WTC11 (cell line): ENCODE results near the gene PDE8A. TPM values are rescaled to one million over a fixed set of nuclear protein-coding genes. Genes with fewer than 3 reads are reported as not detected.

Experiments
- ATAC-seq: fragments of 200-7000 bp; cut with Tn5 transposase; 2 replicates; pipeline ENCODE4 v1.10.0; 2021; ENCODE audit warnings: mild to moderate bottlenecking, moderate library complexity
- CTCF ChIA-PET: fragments of 300-600 bp; sonication (Branson Sonifier 250); formaldehyde crosslinking; loops from one replicate; lab custom pipeline; 2021; ENCODE audit warnings: antibody characterized with exemption; lab: Charles Lee
- POLR2A ChIA-PET: fragments of 350-600 bp; sonication (Branson Sonifier 250); formaldehyde crosslinking; loops from one replicate; lab custom pipeline; 2021; ENCODE audit warnings: antibody characterized with exemption; lab: Charles Lee
- DNase-seq: peaks from one replicate; pipeline ENCODE4 v3.0.0; 2021; ENCODE audit warnings: low spot score
- H3K27ac Mint-ChIP-seq: 2 replicates; pipeline ENCODE4 v1.8.0; 2021; ENCODE audit warnings: mixed read lengths
- H3K27me3 Mint-ChIP-seq: 2 replicates; pipeline ENCODE4 v1.8.0; 2021; ENCODE audit warnings: low read depth, mild to moderate bottlenecking, moderate library complexity, mixed read lengths
- H3K36me3 Mint-ChIP-seq: 2 replicates; pipeline ENCODE4 v1.8.0; 2021; ENCODE audit warnings: mixed read lengths
- H3K4me1 Mint-ChIP-seq: 2 replicates; pipeline ENCODE4 v1.8.0; 2022; ENCODE audit warnings: mixed read lengths
- H3K4me3 Mint-ChIP-seq: 2 replicates; pipeline ENCODE4 v1.8.0; 2021; ENCODE audit warnings: mild to moderate bottlenecking, moderate library complexity, mixed read lengths
- H3K9me3 Mint-ChIP-seq: 2 replicates; pipeline ENCODE4 v1.8.0; 2021; ENCODE audit warnings: mixed read lengths
- ATF1 ChIP-seq: sonication (generic); formaldehyde crosslinking; IDR thresholded peaks from 2 replicates; pipeline ENCODE4 v1.8.1; 2023; ENCODE audit warnings: mild to moderate bottlenecking, moderate library complexity, missing genetic modification reagents
- CBFB ChIP-seq: sonication (generic); formaldehyde crosslinking; IDR thresholded peaks from 2 replicates; pipeline ENCODE4 v1.8.1; 2022; ENCODE audit warnings: mild to moderate bottlenecking, low read depth, missing genetic modification reagents
- CREM ChIP-seq: sonication (generic); formaldehyde crosslinking; IDR thresholded peaks from 2 replicates; pipeline ENCODE4 v1.8.1; 2022; ENCODE audit warnings: mild to moderate bottlenecking, missing genetic modification reagents, moderate library complexity
- ESRRA ChIP-seq: sonication (generic); formaldehyde crosslinking; IDR thresholded peaks from 2 replicates; pipeline ENCODE4 v1.8.1; 2022; ENCODE audit warnings: mild to moderate bottlenecking, missing genetic modification reagents, borderline replicate concordance
- ETV6 ChIP-seq: sonication (generic); formaldehyde crosslinking; IDR thresholded peaks from 2 replicates; pipeline ENCODE4 v1.8.1; 2022; ENCODE audit warnings: mild to moderate bottlenecking, missing genetic modification reagents
- HMGA2 ChIP-seq: fragments of 250-450 bp; sonication (Bioruptor Pico); IDR thresholded peaks from 2 replicates; pipeline ENCODE4 v1.4.0; 2021; ENCODE audit warnings: mild to moderate bottlenecking, moderate library complexity
- KAT7 ChIP-seq: sonication (generic); formaldehyde crosslinking; IDR thresholded peaks from 2 replicates; pipeline ENCODE4 v1.8.1; 2023; ENCODE audit warnings: missing genetic modification reagents, mild to moderate bottlenecking, borderline replicate concordance
- MXD4 ChIP-seq: fragments of 250-450 bp; sonication (Bioruptor Pico); IDR thresholded peaks from 2 replicates; pipeline ENCODE4 v1.8.0; 2021; ENCODE audit warnings: mild to moderate bottlenecking, moderate library complexity, borderline replicate concordance
- NR2C2 ChIP-seq: sonication (generic); formaldehyde crosslinking; IDR thresholded peaks from 2 replicates; pipeline ENCODE4 v1.8.0; 2022; ENCODE audit warnings: mild to moderate bottlenecking, missing genetic modification reagents
- NR3C1 ChIP-seq: sonication (generic); formaldehyde crosslinking; conservative IDR thresholded peaks from 2 replicates; pipeline ENCODE4 v1.8.1; 2023; ENCODE audit warnings: low read depth, mild to moderate bottlenecking, missing genetic modification reagents
- RORB ChIP-seq: fragments of 250-450 bp; sonication (Bioruptor Pico); IDR thresholded peaks from 2 replicates; pipeline ENCODE4 v1.9.0; 2021; ENCODE audit warnings: mild to moderate bottlenecking
- SP1 ChIP-seq: sonication (generic); formaldehyde crosslinking; conservative IDR thresholded peaks from 2 replicates; pipeline ENCODE4 v1.8.1; 2022; ENCODE audit warnings: missing genetic modification reagents
- ZBTB21 ChIP-seq: sonication (generic); formaldehyde crosslinking; IDR thresholded peaks from 2 replicates; pipeline ENCODE4 v1.8.1; 2023; ENCODE audit warnings: mild to moderate bottlenecking, missing genetic modification reagents, borderline replicate concordance
- ZNF121 ChIP-seq: sonication (generic); formaldehyde crosslinking; IDR thresholded peaks from 2 replicates; pipeline ENCODE4 v1.8.0; 2023; ENCODE audit warnings: missing genetic modification reagents
- ZNF138 ChIP-seq: sonication (generic); formaldehyde crosslinking; conservative IDR thresholded peaks from 2 replicates; pipeline ENCODE4 v1.8.1; 2022; ENCODE audit warnings: mild to moderate bottlenecking, moderate library complexity, missing genetic modification reagents
- ZNF396 ChIP-seq: fragments of 250-450 bp; sonication (Bioruptor Pico); IDR thresholded peaks from 2 replicates; pipeline ENCODE4 v1.8.0; 2021; ENCODE audit warnings: mild to moderate bottlenecking, moderate library complexity, borderline replicate concordance
- ZNF671 ChIP-seq: fragments of 250-450 bp; sonication (Bioruptor Pico); IDR thresholded peaks from 2 replicates; pipeline ENCODE4 v1.8.0; 2021; ENCODE audit warnings: mild to moderate bottlenecking
- total RNA-seq: library from RNA; stranded (reverse); gene quantifications from 3 replicates; pipeline ENCODE4 v1.2.3, GENCODE V29; 2021
- TF ChIP-seq, protein P1 (sequence below): fragments of 250-450 bp; sonication (Bioruptor Pico); IDR thresholded peaks from 2 replicates; pipeline ENCODE4 v2.1.2; 2022; ENCODE audit warnings: mild to moderate bottlenecking, moderate library complexity
- TF ChIP-seq, protein P2 (sequence below): fragments of 250-450 bp; sonication (Bioruptor Pico); IDR thresholded peaks from 2 replicates; pipeline ENCODE4 v1.9.0; 2021; ENCODE audit warnings: mild to moderate bottlenecking
- TF ChIP-seq, protein P3 (sequence below): sonication (generic); formaldehyde crosslinking; IDR thresholded peaks from 2 replicates; pipeline ENCODE4 v1.8.1; 2023; ENCODE audit warnings: mild to moderate bottlenecking, missing genetic modification reagents, moderate library complexity
- TF ChIP-seq, protein P4 (sequence below): sonication (generic); formaldehyde crosslinking; IDR thresholded peaks from 2 replicates; pipeline ENCODE4 v1.8.0; 2022; ENCODE audit warnings: mild to moderate bottlenecking, missing genetic modification reagents
- TF ChIP-seq, protein P5 (sequence below): sonication (generic); formaldehyde crosslinking; IDR thresholded peaks from 2 replicates; pipeline ENCODE4 v1.8.0; 2022; ENCODE audit warnings: mild to moderate bottlenecking, missing genetic modification reagents
- TF ChIP-seq, protein P6 (sequence below): sonication (generic); formaldehyde crosslinking; IDR thresholded peaks from 2 replicates; pipeline ENCODE4 v1.8.1; 2023; ENCODE audit warnings: mild to moderate bottlenecking, missing genetic modification reagents, borderline replicate concordance
- TF ChIP-seq, protein P7 (sequence below): sonication (generic); formaldehyde crosslinking; IDR thresholded peaks from 2 replicates; pipeline ENCODE4 v1.8.1; 2023; ENCODE audit warnings: mild to moderate bottlenecking, missing genetic modification reagents
- TF ChIP-seq, protein P8 (sequence below): sonication (generic); formaldehyde crosslinking; IDR thresholded peaks from 2 replicates; pipeline ENCODE4 v1.8.1; 2023; ENCODE audit warnings: mild to moderate bottlenecking, missing genetic modification reagents

Gene PDE8A
- total RNA-seq, 1 experiment from 2014 or later = 13.9 TPM

DNA sequence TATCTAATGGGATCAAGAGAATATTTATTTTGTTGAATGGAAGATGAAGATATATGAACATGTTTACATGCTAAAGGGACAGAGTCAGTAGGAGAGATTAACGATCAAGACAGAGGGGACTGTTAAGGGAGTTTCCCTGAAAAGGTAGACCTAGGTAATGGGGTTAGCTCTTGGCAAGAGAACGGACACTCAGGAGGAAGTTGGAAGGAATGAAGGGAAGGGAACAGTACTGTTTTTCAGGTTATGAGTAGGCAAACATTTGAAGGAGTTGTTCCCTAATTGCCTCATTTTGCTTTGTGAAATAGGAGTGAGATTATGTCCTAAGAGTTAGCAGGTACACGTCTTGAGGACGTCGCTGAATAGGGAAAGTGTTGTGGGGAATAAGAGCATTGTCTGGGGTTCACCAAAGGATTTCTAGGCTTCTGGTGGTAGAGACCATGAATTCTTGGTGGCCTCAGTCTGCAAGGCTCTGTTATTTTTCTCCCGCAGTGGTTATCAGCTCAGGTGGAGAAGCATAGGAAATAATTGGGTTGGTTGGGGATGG is 41.3 kb downstream of the PDE8A start:
- no peak for ATAC-seq
- H3K4me1 Mint-ChIP-seq = peaks cover 28% of the 10 kb centered on the region
- H3K9me3 Mint-ChIP-seq = no peaks in the 10 kb centered on the region
- ChIA-PET POLR2A (no interaction called here), CTCF (interaction anchor here (0.7 kb wide), 1 partner anchor 23 kb away, joined by 6 read pairs; no protein-coding TSS in a partner anchor)
- H3K27me3 Mint-ChIP-seq = no peaks in the 10 kb centered on the region
- no peaks in the 10 kb centered on the region for H3K36me3 Mint-ChIP-seq
- no peak overlapping the region for H3K4me3 Mint-ChIP-seq
- no peak overlapping the region for H3K27ac Mint-ChIP-seq
- DNase-seq = no peak
- TF ChIP-seq, protein P1, sequence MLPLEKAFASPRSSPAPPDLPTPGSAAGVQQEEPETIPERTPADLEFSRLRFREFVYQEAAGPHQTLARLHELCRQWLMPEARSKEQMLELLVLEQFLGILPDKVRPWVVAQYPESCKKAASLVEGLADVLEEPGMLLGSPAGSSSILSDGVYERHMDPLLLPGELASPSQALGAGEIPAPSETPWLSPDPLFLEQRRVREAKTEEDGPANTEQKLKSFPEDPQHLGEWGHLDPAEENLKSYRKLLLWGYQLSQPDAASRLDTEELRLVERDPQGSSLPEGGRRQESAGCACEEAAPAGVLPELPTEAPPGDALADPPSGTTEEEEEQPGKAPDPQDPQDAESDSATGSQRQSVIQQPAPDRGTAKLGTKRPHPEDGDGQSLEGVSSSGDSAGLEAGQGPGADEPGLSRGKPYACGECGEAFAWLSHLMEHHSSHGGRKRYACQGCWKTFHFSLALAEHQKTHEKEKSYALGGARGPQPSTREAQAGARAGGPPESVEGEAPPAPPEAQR = no peak
- TF ChIP-seq, protein P2, sequence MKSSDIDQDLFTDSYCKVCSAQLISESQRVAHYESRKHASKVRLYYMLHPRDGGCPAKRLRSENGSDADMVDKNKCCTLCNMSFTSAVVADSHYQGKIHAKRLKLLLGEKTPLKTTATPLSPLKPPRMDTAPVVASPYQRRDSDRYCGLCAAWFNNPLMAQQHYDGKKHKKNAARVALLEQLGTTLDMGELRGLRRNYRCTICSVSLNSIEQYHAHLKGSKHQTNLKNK = no peak
- TF ChIP-seq, protein P3, sequence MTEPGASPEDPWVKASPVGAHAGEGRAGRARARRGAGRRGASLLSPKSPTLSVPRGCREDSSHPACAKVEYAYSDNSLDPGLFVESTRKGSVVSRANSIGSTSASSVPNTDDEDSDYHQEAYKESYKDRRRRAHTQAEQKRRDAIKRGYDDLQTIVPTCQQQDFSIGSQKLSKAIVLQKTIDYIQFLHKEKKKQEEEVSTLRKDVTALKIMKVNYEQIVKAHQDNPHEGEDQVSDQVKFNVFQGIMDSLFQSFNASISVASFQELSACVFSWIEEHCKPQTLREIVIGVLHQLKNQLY (CRISPR knock-in tag) = no peak
- TF ChIP-seq CBFB = no peak
- TF ChIP-seq, protein P4, sequence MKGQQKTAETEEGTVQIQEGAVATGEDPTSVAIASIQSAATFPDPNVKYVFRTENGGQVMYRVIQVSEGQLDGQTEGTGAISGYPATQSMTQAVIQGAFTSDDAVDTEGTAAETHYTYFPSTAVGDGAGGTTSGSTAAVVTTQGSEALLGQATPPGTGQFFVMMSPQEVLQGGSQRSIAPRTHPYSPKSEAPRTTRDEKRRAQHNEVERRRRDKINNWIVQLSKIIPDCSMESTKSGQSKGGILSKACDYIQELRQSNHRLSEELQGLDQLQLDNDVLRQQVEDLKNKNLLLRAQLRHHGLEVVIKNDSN = no peak
- no peak for TF ChIP-seq ZNF671 (CRISPR knock-in tag)
- TF ChIP-seq ZNF121 (CRISPR knock-in tag) = no peak
- no peak for TF ChIP-seq HMGA2 (CRISPR knock-in tag)
- TF ChIP-seq MXD4 = no peak
- no peak for TF ChIP-seq ETV6
- no peak for TF ChIP-seq SP1 (CRISPR knock-in tag)
- TF ChIP-seq, protein P5, sequence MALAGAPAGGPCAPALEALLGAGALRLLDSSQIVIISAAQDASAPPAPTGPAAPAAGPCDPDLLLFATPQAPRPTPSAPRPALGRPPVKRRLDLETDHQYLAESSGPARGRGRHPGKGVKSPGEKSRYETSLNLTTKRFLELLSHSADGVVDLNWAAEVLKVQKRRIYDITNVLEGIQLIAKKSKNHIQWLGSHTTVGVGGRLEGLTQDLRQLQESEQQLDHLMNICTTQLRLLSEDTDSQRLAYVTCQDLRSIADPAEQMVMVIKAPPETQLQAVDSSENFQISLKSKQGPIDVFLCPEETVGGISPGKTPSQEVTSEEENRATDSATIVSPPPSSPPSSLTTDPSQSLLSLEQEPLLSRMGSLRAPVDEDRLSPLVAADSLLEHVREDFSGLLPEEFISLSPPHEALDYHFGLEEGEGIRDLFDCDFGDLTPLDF (CRISPR knock-in tag) = no peak
- TF ChIP-seq, protein P6, sequence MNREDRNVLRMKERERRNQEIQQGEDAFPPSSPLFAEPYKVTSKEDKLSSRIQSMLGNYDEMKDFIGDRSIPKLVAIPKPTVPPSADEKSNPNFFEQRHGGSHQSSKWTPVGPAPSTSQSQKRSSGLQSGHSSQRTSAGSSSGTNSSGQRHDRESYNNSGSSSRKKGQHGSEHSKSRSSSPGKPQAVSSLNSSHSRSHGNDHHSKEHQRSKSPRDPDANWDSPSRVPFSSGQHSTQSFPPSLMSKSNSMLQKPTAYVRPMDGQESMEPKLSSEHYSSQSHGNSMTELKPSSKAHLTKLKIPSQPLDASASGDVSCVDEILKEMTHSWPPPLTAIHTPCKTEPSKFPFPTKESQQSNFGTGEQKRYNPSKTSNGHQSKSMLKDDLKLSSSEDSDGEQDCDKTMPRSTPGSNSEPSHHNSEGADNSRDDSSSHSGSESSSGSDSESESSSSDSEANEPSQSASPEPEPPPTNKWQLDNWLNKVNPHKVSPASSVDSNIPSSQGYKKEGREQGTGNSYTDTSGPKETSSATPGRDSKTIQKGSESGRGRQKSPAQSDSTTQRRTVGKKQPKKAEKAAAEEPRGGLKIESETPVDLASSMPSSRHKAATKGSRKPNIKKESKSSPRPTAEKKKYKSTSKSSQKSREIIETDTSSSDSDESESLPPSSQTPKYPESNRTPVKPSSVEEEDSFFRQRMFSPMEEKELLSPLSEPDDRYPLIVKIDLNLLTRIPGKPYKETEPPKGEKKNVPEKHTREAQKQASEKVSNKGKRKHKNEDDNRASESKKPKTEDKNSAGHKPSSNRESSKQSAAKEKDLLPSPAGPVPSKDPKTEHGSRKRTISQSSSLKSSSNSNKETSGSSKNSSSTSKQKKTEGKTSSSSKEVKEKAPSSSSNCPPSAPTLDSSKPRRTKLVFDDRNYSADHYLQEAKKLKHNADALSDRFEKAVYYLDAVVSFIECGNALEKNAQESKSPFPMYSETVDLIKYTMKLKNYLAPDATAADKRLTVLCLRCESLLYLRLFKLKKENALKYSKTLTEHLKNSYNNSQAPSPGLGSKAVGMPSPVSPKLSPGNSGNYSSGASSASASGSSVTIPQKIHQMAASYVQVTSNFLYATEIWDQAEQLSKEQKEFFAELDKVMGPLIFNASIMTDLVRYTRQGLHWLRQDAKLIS (CRISPR knock-in tag) = no peak
- TF ChIP-seq ZNF396 (CRISPR knock-in tag) = no peak
- no peak for TF ChIP-seq ZBTB21 (CRISPR knock-in tag)
- no peak for TF ChIP-seq NR3C1 (CRISPR knock-in tag)
- no peak for TF ChIP-seq CREM
- TF ChIP-seq, all 79 proteins: peak for 0

DNA sequence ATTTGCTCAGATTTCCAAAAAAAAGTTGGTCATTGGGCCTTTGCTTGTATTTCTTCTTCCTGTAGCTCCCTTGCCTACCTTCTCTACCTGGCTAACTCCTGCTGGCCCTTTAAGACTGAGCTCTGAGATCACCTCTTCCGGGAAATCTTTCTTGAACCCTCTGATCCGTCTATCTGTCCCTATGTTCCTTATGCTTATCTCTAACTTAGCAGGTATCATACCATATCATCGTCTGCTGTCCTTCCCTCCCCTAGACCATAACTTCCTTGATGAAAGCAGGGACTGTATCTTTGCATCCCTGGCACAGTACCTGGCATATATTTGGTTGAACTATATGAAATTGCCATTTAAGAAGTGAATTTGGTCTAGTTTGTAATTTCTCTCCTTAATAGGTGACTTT is 42.3 kb downstream of the PDE8A start:
- Mint-ChIP-seq H3K27ac (no peak overlapping the region), H3K27me3 (no peaks in the 10 kb centered on the region), H3K9me3 (no peaks in the 10 kb centered on the region), H3K4me3 (no peak overlapping the region), H3K36me3 (no peaks in the 10 kb centered on the region), H3K4me1 (peaks cover 32% of the 10 kb centered on the region)
- DNase-seq = no peak
- POLR2A ChIA-PET = no interaction called here
- CTCF ChIA-PET = interaction anchor here (0.7 kb wide), 1 partner anchor 20 kb away, joined by 3 read pairs; no protein-coding TSS in a partner anchor
- no peak for ATAC-seq
- TF ChIP-seq ZNF138 (CRISPR knock-in tag) (no peak), ESRRA (CRISPR knock-in tag) (no peak), NR2C2 (no peak), KAT7 (CRISPR knock-in tag) (no peak), RORB (CRISPR knock-in tag) (no peak), CREM (no peak), HMGA2 (CRISPR knock-in tag) (no peak), CBFB (no peak), ATF1 (CRISPR knock-in tag) (no peak)
- TF ChIP-seq, protein P7, sequence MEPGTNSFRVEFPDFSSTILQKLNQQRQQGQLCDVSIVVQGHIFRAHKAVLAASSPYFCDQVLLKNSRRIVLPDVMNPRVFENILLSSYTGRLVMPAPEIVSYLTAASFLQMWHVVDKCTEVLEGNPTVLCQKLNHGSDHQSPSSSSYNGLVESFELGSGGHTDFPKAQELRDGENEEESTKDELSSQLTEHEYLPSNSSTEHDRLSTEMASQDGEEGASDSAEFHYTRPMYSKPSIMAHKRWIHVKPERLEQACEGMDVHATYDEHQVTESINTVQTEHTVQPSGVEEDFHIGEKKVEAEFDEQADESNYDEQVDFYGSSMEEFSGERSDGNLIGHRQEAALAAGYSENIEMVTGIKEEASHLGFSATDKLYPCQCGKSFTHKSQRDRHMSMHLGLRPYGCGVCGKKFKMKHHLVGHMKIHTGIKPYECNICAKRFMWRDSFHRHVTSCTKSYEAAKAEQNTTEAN (CRISPR knock-in tag) = no peak
- TF ChIP-seq, protein P8, sequence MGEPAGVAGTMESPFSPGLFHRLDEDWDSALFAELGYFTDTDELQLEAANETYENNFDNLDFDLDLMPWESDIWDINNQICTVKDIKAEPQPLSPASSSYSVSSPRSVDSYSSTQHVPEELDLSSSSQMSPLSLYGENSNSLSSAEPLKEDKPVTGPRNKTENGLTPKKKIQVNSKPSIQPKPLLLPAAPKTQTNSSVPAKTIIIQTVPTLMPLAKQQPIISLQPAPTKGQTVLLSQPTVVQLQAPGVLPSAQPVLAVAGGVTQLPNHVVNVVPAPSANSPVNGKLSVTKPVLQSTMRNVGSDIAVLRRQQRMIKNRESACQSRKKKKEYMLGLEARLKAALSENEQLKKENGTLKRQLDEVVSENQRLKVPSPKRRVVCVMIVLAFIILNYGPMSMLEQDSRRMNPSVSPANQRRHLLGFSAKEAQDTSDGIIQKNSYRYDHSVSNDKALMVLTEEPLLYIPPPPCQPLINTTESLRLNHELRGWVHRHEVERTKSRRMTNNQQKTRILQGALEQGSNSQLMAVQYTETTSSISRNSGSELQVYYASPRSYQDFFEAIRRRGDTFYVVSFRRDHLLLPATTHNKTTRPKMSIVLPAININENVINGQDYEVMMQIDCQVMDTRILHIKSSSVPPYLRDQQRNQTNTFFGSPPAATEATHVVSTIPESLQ = no peak
